Amygdala (tissue), 56 donors: ENCODE results near the gene MOG.
"Not testable (repeated sequence)": the region's sequence is repeated elsewhere in the genome, so short reads cannot be mapped to it uniquely, and the experiment has no call there.

Source experiments
- DNase-seq, 56 donors: peaks; one replicate each; lab custom pipeline; 2025; lab: John Stamatoyannopoulos, UW

MOG gene

DNA sequence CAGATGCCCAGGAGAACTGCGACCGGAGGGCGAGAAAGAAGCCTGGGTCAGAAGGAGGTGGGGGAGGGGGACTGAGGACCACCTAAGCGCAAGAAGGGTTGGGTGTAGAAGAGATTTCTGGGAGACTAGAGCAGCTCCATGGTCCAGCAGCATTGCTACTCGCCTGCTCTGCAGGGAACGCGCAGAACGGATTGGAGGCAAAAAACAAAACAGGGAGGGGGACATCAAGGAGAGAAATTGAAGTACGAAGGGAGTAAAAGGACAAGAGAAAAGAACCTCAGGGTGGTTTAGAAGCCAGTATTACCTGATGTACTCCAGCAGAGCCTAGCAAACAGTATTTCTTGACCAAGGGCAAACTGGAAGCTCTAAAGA, 23.4 kb upstream of the MOG start:
- peak in 5 of 56 donors; percentile 54 to 65 (median 63) for DNase-seq

DNA sequence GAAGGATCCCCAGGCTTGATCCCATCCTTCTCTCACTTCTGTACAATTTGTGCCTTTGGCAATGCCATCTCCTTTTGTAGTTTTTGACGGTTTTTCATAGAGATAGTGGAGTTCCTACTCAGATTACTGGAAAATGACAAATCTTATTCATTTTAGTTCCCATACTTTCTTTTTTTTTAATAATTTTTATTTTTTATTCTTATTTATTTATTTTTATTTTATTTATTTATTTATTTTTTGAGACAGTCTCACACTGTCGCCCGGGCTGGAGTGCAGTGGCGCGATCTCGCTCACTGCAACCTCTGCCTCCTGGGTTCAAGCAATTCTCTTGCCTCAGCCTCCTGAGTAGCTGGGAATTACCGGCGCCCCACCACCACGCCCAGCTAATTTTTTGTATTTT, 19.6 kb upstream of the MOG start:
- DNase-seq, result no peak

DNA sequence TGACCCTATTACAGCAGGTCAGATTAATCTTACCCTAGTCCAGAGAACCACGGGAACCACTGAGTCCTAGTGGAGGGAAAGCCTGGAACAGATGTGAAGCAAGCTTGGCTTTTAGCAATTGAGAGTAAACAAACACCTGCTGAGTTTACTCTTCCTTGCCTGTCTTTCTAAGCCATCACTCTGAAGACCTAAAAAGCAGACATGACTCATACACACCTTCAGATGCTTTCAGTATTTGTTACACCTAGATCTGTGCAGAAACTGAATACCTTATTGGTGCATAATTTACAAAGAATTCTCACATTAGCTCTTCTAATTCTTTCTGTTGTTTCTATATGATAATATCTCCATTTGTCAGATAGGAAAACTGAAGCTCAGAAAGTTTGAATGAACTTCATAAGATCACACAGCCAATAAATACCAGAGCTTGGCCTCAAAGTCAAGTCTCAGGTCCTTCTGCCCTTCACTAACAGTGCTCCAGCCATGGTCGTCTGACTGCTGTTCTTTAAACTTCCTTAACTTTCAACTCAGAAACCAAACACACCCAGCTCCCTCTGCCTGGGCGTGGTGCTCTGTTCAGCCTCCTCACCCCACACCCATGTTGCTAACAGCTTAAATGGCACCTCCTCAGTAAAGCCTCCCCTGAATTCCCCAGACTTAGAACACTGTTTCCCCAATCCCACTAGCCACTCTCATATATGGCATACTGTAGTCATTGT, 15.3 kb upstream of the MOG start:
- no peak for DNase-seq

DNA sequence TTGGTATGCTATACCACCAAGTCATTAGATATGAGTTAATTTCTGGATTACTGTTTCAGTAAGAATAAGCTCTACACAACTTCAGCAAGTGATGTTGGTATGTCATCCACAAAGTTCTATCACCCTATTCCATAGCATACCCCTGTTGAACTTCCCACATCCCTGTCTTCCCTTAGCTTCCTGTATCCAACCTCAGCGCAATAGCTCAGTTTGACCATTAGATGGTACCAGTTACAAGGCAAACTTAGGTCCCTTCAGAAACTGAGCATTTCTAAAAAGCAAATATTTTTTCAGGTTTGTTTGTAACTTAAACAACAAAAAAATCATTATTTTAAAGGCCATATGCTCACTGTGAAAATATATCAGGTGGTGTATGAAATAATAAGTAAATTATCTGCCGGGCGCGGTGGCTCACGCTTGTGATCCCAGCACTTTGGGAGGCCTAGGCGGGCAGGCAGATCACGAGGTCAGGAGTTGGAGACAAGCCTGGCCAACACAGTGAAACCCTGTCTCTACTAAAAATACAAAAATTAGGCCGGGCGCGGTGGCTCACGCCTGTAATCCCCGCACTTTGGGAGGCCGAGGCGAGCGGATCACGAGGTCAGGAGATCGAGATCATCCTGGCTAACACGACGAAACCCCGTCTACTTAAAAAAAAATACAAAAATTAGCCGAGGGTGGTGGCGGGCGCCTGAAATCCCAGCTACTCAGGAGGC, 8.8 kb upstream of the MOG start:
- peak in 1 of 56 donors; percentile 20 for DNase-seq

DNA sequence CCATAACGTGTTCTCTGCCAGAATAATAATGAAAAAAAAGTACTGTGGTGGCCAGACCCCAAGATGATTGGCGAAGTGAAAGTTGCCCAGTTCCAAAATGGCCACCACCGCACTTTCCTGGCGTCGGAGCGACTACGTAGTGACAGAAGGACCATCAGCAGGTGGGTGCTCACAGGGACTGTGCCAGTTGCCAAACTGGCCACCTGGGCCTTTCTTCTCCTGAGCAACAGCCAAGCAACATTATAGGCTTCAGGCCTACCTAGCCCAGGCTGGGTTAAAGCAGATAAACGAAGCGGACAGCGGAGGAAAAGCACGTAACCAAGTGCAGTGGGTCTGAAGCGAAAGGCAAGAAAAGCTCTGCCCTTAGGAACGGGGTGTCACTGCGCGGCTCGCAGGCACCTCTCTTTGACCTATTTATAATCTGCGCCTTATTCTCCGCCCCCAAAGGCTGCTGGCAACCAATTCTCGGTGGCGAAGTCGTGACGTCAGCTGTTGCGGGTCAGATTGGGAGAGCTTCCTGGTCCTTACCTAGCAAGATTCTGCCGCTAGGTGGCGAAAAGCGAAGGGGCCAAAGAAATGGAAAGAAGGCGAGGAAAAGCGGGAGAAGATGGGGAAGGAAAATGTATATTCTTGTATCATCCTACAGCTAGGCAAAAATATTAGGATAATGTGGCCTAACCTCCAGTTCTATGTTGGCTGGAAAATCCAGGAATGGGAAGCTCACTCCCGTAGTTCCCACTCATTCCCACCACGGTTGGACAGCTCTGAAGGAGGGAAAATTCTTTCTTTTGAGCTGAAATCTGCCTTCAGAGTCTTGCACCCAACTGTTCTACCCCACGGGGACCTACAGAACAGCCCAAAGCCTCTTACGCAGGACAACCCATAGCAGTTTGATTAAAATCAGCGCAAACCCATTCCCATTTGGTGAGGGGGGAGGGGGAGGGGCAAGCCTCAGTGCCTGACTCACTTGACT, 6.9 kb upstream of the MOG start:
- DNase-seq, result peak; percentile 60 to 99 (median 95)

DNA sequence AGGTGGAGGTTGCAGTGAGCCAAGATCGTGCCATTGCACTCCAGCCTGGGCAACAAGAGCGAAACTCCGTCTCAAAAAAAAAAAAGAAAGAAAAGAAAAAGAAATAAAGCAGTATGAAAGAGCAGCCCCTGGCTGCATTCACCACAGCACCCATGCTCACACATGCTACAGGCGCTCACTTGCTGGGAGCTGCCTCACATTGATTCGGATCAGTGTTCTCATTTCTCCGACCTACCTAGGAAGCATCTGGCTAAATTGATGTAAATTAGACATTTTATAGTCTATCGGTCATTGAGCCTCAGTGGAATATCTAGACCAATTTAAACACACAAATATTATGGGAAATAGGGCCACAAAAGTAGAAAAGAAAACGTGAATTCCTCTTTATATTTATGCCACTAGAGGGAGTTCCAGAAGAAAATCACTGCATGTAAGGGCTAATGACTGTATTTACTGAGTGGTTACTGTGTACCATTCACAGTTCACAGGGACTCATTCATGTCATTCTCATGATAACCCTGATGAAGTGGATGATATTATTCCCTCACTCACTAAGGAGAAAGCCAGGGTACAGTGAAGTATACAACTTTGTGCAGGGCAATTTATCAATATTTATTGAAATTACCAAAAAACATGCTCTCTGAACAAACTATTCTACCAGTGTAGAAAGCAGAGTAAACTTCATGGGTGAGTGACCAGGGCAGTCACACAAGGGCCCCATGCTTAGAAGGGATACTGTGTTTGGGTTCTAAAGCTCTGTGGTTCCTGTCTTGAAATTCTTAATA, 5.3 kb upstream of the MOG start:
- DNase-seq, result no peak

DNA sequence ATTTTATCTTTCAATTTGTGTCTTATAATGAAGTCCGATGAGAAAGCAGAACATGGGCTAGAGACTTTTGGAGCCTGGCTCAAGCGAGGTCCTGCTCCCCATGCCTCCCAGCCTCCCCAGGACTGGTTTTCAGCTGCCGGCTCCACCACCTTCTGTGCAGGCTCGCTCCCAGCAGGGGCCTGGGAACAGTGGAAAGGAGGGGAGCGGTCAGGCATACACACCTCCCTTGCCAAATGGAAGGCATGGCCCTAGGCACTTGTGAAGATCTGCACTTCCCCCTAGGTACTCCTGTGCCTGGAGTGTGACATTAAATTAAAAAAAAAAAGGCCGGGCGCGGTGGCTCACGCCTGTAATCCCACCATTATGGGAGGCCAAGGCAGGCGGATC, 4.7 kb upstream of the MOG start:
- no peak for DNase-seq

DNA sequence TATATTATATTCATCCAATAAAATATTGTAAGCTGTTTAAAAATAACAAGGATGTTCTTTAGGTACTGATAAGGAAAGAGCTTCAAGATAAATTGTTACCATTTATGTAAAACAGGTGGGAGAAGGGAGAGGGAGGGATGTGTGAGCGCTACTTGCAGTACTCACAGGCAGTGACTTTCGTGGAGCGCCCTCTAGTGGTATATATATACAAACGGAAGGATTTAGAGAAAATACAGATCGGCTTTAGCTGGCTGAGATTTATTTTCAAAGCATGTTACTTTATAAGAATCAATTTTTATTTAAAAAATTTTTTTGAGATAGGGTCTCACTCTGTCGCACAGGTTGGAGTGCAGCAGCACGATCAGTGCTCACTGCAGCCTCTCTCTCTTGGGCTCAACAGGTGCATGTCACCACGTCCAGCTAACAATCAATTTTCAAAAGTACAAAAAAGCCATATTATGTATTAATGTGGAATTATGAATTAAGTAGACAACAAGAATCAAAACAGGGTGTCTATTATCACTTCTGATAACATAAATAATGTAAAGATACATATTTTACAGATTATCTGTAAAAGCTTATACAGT, 3.3 kb upstream of the MOG start:
- peak in 22 of 56 donors; percentile 4 to 79 (median 38) for DNase-seq

DNA sequence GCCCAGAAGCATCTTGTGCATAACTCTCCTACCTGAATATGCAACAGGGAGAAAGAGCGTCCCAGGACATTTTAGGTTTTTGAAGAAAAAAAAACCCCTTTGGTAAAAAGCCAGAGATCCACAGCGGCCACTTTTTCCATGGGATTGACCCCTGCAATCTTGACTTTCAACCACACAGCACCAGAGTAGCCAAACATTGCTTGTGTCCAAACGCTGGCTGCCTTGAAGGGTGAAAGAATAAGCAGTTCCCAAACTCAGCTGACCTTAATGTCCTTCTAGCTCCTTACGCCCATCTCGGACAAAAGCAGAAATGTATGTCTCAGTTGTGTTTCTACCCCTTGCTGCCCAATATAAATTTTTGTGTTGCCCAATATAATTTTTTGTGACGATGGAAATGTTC, 1.2 kb upstream of the MOG start:
- peak in 2 of 56 donors; percentile 3 to 10 for DNase-seq

DNA sequence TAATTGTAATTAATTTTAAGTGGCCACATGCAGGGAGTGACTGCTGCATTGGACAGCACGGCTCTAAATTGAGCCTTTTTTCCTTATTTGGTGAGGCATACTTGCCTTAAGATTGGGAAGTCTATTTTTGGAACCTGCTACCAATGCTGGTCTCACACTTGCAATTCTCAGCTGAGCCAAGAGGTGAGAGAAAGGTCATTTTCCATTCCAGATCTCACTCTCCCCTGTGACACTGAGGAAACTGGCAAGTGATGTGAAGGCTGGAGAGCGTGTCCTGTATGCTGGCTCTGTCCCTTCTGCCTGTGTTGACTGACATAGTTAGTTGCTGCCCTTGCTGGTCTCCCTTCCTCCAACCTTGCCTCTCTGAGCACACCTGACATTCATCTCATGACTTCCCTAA, 735 bp upstream of the MOG start:
- DNase-seq, result peak in 10 of 56 donors; percentile 14 to 50 (median 25)

DNA sequence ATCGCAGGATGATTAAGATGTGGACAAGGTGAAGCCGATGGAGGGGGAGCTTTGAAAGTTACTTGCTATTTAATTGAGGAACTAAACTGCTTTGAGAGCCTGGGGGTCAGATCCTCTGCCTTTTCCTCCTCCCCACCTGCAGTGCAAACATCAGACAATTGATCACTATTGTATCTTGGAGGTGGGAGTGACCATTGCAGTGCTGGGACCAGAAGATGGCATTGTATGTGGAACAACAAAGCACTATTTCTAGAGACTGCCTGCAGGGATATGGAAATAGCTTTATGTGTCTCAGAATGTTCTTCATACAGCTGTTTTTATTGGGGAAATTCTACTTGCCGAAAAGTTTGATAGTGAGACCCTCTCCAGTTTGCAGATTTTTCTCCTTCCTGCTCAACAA, 4.2 kb downstream of the MOG start:
- DNase-seq, result no peak

DNA sequence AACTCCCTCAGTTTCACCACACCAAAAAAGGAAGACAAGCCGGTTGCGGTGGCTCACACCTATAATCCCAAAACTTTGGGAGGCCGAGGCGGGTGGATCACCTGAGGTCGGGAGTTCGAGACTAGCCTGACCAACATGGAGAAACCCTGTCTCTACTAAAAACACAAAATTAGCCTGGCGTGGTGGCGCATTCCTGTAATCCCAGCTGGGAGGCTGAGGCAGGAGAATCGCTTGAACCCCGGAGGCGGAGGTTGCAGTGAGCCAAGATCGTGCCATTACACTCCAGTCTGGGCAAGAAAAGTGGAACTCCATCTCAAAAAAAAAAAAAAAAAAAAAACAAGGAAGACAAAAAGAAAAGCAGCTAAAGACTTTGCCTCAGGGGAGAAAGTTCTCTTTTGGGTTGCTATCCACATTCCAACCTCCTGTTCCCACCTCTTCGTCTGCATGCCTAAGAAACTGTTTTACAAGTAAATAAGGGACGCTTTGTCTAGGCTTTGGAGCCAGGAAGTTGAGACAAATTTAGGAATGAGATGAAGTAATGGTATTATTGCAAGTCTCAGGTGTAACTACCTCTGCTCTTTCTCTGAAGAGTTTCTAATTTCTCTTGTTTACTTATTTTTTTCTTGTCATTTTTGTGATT, 4.7 kb downstream of the MOG start:
- not testable (repeated sequence) for DNase-seq

DNA sequence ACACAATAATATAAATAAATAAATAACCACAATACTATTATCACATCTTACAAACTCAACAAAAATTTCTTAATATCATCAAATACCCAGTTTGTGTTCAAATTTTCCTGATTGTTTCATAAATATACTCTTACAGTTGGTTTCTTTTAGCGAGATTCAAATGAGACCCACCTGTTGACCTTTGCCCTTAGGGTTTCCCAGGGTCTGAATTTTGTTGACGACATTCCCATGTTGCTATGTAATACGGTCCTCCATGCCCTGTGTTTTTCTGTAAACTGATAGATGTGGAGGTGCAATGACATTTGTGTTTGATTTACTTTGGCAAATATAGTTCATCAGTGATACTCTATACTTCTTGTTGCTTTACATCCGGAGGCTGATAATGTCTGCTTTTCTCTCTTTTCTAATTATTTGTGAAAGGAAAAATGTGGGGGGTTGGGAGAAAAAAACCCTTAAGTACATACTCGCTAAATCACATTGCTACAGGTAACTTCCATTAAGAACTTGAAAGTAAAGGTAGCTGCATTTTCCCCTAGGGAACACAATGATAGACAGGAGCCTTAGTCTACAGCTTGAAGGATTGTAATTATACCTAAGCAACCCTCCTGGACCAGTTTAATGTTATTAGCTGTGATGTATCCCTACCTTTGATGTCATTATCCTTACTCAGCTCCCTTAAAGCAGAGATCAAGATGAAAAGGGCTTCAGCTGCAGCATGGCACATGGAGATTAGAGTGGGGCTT, 6.6 kb downstream of the MOG start:
- no peak for DNase-seq

DNA sequence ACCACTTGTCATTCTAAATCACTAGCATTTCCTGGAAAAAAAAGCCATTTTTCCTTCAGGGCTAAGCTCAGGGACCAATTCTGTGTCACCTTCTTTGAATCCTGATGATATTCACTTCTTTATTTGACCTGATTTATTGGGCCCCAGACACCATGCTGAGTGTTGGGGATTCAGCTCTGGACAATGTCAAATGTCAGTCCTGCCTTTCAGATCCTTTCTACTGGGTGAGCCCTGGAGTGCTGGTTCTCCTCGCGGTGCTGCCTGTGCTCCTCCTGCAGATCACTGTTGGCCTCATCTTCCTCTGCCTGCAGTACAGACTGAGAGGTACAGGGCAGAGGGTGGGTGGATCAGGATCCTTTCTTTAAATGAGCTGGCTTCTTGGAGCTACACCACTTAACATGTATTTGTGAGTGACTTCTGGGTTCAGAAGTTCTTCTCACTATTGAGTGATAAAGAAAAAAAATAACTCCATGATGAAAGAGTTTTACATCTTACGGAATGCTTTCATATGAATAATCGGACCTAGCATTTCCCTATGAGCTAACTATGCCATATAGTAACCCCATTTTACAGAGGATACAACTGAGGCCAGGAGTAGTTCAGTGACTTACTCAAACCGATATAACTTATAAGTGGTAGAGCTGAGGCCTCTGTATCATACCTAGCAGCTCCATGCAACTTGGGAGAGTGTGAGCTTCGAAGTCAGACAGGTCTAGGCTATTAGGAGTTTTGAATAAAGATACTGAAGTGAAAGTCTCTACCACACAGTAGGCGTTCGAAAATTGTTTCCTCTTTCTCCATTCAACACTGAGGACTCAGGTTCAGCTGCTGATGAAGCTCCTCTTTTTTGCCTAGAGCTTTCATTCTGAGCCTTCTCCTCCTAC, 9.3 kb downstream of the MOG start:
- no peak for DNase-seq

DNA sequence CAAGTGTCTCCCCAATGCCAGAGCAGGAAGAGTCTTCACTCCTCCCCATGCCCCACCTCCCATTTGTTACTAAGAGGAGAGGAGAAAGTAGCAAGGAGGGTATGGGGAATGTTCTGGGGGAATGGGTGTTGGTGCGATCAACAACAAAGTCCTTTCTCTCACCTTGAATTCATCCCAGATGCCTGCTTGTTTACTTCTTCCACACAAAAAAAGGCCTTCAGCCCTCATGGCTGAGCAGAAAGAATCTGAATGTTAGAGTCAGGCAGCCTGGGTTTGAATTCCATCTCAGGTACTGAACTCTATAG, 9.9 kb downstream of the MOG start:
- no peak for DNase-seq

DNA sequence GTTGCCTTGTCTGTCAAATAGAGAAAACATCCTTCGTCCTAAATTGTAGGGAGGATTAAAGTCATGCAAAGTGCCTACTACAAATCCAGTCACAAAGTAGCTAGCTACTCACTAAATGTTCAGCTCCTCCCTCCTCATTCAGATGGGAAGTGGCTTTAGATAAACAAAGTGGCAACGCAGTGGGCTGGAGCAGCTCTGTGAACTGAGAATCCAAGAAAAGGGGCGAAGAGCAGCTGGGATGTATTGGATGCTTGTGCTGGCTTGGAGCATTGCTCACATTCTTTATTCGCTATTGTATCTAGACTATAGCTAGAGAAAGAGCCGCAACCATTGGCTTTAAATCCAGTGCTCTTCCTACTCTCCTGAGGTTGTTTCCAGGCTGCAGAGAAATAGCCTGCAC, 10.3 kb downstream of the MOG start:
- no peak for DNase-seq

DNA sequence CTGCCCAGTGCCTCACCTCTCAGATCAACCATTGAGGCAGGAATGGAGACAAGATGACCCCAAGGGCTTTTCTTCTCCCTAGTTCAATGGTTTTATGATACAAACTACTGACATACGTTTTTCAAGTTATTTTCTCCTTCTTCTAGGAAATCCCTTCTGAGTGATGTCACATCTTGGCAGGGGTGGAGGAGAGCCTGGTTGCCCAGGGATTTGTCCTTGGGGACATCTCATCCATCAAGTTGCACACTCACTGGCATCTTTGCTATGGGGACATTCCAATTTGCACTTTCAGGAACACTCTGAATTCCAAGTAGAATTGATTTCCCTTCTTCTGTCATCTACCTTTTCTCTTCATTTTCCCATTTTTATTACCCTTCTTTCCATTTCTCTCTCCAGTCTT, 14.1 kb downstream of the MOG start:
- DNase-seq, result no peak

DNA sequence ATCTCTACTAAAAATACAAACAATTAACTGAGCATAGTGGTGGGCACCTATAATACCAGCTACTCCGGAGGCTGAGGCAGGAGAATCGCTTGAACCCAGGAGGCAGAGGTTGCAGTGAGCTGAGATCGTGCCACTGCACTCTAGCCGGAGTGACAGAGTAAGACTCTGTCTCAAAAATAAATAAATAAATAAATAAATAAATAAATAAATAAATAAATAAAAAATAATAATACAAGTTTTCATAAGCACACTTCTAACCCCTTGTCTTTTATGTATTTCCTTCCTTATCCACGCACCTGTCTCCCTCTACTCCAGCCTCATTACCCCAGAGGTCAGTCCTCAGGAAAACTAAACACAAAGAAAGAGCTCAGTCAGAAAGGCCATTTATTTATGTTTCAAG, 15.2 kb downstream of the MOG start:
- DNase-seq, result not testable (repeated sequence)
